SK-N-SH treated with all-trans-retinoic acid at 6 μM for 48 hours (cell line): ENCODE data around the gene ME3.

Experiments
- RARB ChIP-seq: fragments of 250-450 bp; sonication (Bioruptor Pico); IDR thresholded peaks from 2 replicates; pipeline ENCODE4 v1.8.0; 2021; ENCODE audit warnings: mild to moderate bottlenecking, moderate library complexity
- ZFP3 ChIP-seq: fragments of 250-450 bp; sonication (Bioruptor Pico); IDR thresholded peaks from 2 replicates; pipeline ENCODE4 v1.5.0; 2020; ENCODE audit warnings: mild to moderate bottlenecking, moderate library complexity

GRCh38 chr11:86475027-86475426 is 197.4 kb downstream of the ME3 start:
- TF ChIP-seq ZFP3 (no peak), RARB (CRISPR knock-in tag) (no peak)
